Natural killer cell (primary cell): ENCODE data around the gene CCDC32. TPM values are rescaled to one million over a fixed set of nuclear protein-coding genes. Genes with fewer than 3 reads are reported as not detected.
A peak's percentile ranks its signal among the peaks of the same experiment; 100 is the strongest.

Experiments
- ATAC-seq, 3 donors: fragments of 150-1000 bp in 2 of 3; fragments of 200-7000 bp in 1 of 3; cut with Tn5 transposase; 1 replicate in 1 of 3; 2 replicates in 2 of 3; pipeline ENCODE4 v1.10.0; 2021; ENCODE audit warnings: mild to moderate bottlenecking in 2 of 3, moderate library complexity in 2 of 3
- DNase-seq, 2 donors: peaks; one replicate each; pipeline versions ENCODE4 v3.0.0 to v3.0.0-alpha.2; 2013 to 2021; ENCODE audit warnings: mixed read lengths in 1 of 2
- H3K27ac ChIP-seq: one replicate; pipeline ENCODE4 v1.5.1; 2013; ENCODE audit warnings: mild to moderate bottlenecking, low read length
- H3K27me3 ChIP-seq: one replicate; pipeline ENCODE4 v1.6.1; 2013; ENCODE audit warnings: low read length; ENCODE audit not compliant: control insufficient read depth, insufficient read depth
- H3K36me3 ChIP-seq: one replicate; pipeline ENCODE4 v1.6.1; 2013; ENCODE audit warnings: low read length; ENCODE audit not compliant: control insufficient read depth, insufficient read depth
- H3K4me1 ChIP-seq: one replicate; pipeline ENCODE4 v1.6.1; 2013; ENCODE audit warnings: low read length; ENCODE audit not compliant: control insufficient read depth, insufficient read depth
- H3K4me3 ChIP-seq: one replicate; pipeline ENCODE4 v1.5.1; 2013; ENCODE audit warnings: low read length
- H3K9me3 ChIP-seq: one replicate; pipeline ENCODE4 v1.6.1; 2013; ENCODE audit warnings: low read length; ENCODE audit not compliant: control insufficient read depth, insufficient read depth
- H3K27ac Mint-ChIP-seq, 2 donors: one replicate each; pipeline ENCODE4 v1.8.0; 2022; ENCODE audit warnings: mild to moderate bottlenecking in 2 of 2, mixed read lengths in 2 of 2, moderate library complexity in 1 of 2
- H3K27me3 Mint-ChIP-seq, 2 donors: one replicate each; pipeline ENCODE4 v1.8.0; 2022; ENCODE audit warnings: low read depth in 2 of 2, mixed read lengths in 2 of 2
- H3K36me3 Mint-ChIP-seq: one replicate; pipeline ENCODE4 v1.8.0; 2022; ENCODE audit warnings: mixed read lengths
- H3K4me1 Mint-ChIP-seq, 2 donors: one replicate each; pipeline ENCODE4 v1.8.0; 2022; ENCODE audit warnings: mixed read lengths in 2 of 2
- H3K4me3 Mint-ChIP-seq: one replicate; pipeline ENCODE4 v1.8.0; 2022; ENCODE audit warnings: mild to moderate bottlenecking, moderate library complexity, mixed read lengths
- H3K9me3 Mint-ChIP-seq, 2 donors: one replicate each; pipeline ENCODE4 v1.8.0; 2022; ENCODE audit warnings: mixed read lengths in 2 of 2
- CTCF ChIP-seq: fragments of 200-600 bp; IDR thresholded peaks from one replicate; pipeline ENCODE4 v1.8.0; 2022; ENCODE audit warnings: antibody characterized with exemption
- WGBS: methylation state at CpG from one replicate; pipeline ENCODE4 v1.1.7; 2013; ENCODE audit warnings: missing lambda C conversion rate; ENCODE audit not compliant: insufficient coverage; 5-methylcytosine and 5-hydroxymethylcytosine counted together
- intact Hi-C: fragments of 100-400 bp; cut with micrococcal nuclease; formaldehyde crosslinking; loops from one replicate; pipeline ENCODE4 v1.14.2; 2022
- total RNA-seq, 4 donors: library from RNA; stranded (reverse); fragments of 120-200 nt in 1 of 4; gene quantifications; one replicate each; pipeline versions ENCODE4 v1.2.3 to v1.2.4, GENCODE V29; 2013 to 2022

CCDC32 gene
- total RNA-seq, 3 donors from 2014 or later (not counting 1 experiment from before 2014, with no cell fraction given): 34.2 to 43.7 (median 37.4) TPM

GRCh38 chr15:40510201-40510600 is 54.6 kb downstream of the CCDC32 start:
- no peak for ATAC-seq
- no peaks in the 10 kb centered on the region for H3K36me3 Mint-ChIP-seq
- H3K9me3 Mint-ChIP-seq: no peaks in the 10 kb centered on the region
- intact Hi-C loops: no loop called here
- Histone ChIP-seq H3K27ac (no peak overlapping the region), H3K36me3 (no peaks in the 10 kb centered on the region), H3K27me3 (peaks cover 28% of the 10 kb centered on the region), H3K4me3 (no peak overlapping the region), H3K9me3 (no peaks in the 10 kb centered on the region), H3K4me1 (peaks cover 20% of the 10 kb centered on the region)
- 79% methylated on average over 2 of the region's 2 CpGs for WGBS
- no peak for TF ChIP-seq CTCF
- H3K27ac Mint-ChIP-seq: no peak overlapping the region
- H3K4me1 Mint-ChIP-seq: peaks cover 25 to 30% of the 10 kb centered on the region in 2 donors
- peaks cover 44 to 66% of the 10 kb centered on the region in 2 donors for H3K27me3 Mint-ChIP-seq
- peak overlapping the region; percentile 56 for H3K4me3 Mint-ChIP-seq
- no peak for DNase-seq

- Mint-ChIP-seq H3K27me3 (peaks cover 40 to 58% of the 10 kb centered on the region in 2 donors), H3K9me3 (no peaks in the 10 kb centered on the region), H3K27ac (no peak overlapping the region), H3K4me3 (no peak overlapping the region), H3K36me3 (no peaks in the 10 kb centered on the region), H3K4me1 (peaks cover 25 to 30% of the 10 kb centered on the region in 2 donors)
- no peak for ATAC-seq
- intact Hi-C loops: loop anchor here (5.0 kb wide), 1 partner anchor 66 kb away; the partner anchor contains the start of gene BAHD1
- Histone ChIP-seq H3K4me1 (peaks cover 20% of the 10 kb centered on the region), H3K36me3 (no peaks in the 10 kb centered on the region), H3K9me3 (no peaks in the 10 kb centered on the region), H3K27ac (no peak overlapping the region), H3K4me3 (no peak overlapping the region), H3K27me3 (peaks cover 30% of the 10 kb centered on the region)
- no peak for TF ChIP-seq CTCF
- WGBS: 80% methylated on average over 1 of the region's 1 CpG
- no peak for DNase-seq
These were observed 56.6 kb downstream of the CCDC32 start for GRCh38 chr15:40508216-40508615.

GRCh38 chr15:40506964-40507571 is 57.8 kb downstream of the CCDC32 start:
- no peaks in the 10 kb centered on the region for H3K9me3 ChIP-seq
- Mint-ChIP-seq H3K4me1 (peaks cover 24 to 25% of the 10 kb centered on the region in 2 donors), H3K27ac (no peak overlapping the region), H3K9me3 (no peaks in the 10 kb centered on the region), H3K36me3 (no peaks in the 10 kb centered on the region), H3K27me3 (peaks cover 34 to 47% of the 10 kb centered on the region in 2 donors), H3K4me3 (peak overlapping the region; percentile 0)
- peaks cover 25% of the 10 kb centered on the region for H3K27me3 ChIP-seq
- H3K4me1 ChIP-seq: peaks cover 19% of the 10 kb centered on the region
- intact Hi-C loops: loop anchor here (5.0 kb wide), 1 partner anchor 65 kb away; the partner anchor contains the start of gene BAHD1
- peak; percentile 51 for TF ChIP-seq CTCF
- no peak overlapping the region for H3K27ac ChIP-seq
- ATAC-seq (peak; percentile 67 to 83 (median 75)), DNase-seq (peak; percentile 44 to 74)
- H3K4me3 ChIP-seq: no peak overlapping the region
- 4% methylated on average over 30 of the region's 30 CpGs for WGBS
- H3K36me3 ChIP-seq: no peaks in the 10 kb centered on the region

Other genes with a start within 250 kb of the CCDC32 start
- gene INAFM2, start 241.3 kb downstream of the CCDC32 start, total RNA-seq: 10 to 100 TPM; 14.0 to 21.7 (median 15.1) TPM
- 1 to 10 TPM; 4.4 to 5.3 (median 4.7) TPM for gene CCDC9B, start 224.1 kb downstream of the CCDC32 start, total RNA-seq
- gene PHGR1, start 214.0 kb downstream of the CCDC32 start, total RNA-seq: not detected
- gene DISP2, start 206.8 kb downstream of the CCDC32 start, total RNA-seq: 1 to 10 TPM in 1 of 3 donors, under 1 TPM in 2; 0.20 to 1.0 (median 0.26) TPM
- 1 to 10 TPM; 5.4 to 7.6 (median 5.6) TPM for gene KNSTRN, start 182.3 kb downstream of the CCDC32 start, total RNA-seq
- gene IVD, start 159.2 kb downstream of the CCDC32 start, total RNA-seq: 10 to 100 TPM; 56.2 to 76.8 (median 67.3) TPM
- 10 to 100 TPM; 29.4 to 48.9 (median 41.8) TPM for gene BAHD1, start 124.1 kb downstream of the CCDC32 start, total RNA-seq
- 10 to 100 TPM in 2 of 3 donors, 1 to 10 TPM in 1; 9.8 to 16.7 (median 12.9) TPM for gene CHST14, start 94.1 kb downstream of the CCDC32 start, total RNA-seq
- 10 to 100 TPM; 13.7 to 15.2 (median 14.2) TPM for gene RPUSD2, start 4.3 kb upstream of the CCDC32 start, total RNA-seq
- 1 to 10 TPM; 2.4 to 4.1 (median 3.6) TPM for gene KNL1, start 29.2 kb upstream of the CCDC32 start, total RNA-seq
- 1 to 10 TPM; 1.2 to 5.0 (median 4.0) TPM for gene RAD51, start 130.1 kb upstream of the CCDC32 start, total RNA-seq
- gene RMDN3, start 190.2 kb upstream of the CCDC32 start, total RNA-seq: 10 to 100 TPM; 52.8 to 82.3 (median 72.0) TPM
- gene GCHFR, start 199.0 kb upstream of the CCDC32 start, total RNA-seq: 10 to 100 TPM; 17.5 to 25.9 (median 25.9) TPM
- gene C15orf62, start 204.9 kb upstream of the CCDC32 start, total RNA-seq: 1 to 10 TPM in 1 of 3 donors, under 1 TPM in 2; 0.64 to 1.4 (median 0.80) TPM
- 10 to 100 TPM; 16.4 to 19.7 (median 18.5) TPM for gene ZFYVE19, start 242.0 kb upstream of the CCDC32 start, total RNA-seq
- gene DNAJC17, start 242.4 kb upstream of the CCDC32 start, total RNA-seq: 10 to 100 TPM; 36.2 to 64.9 (median 50.0) TPM